ENCODE measurements around the gene MAGI2.
"Not testable (repeated sequence)": the region's sequence is repeated elsewhere in the genome, so short reads cannot be mapped to it uniquely, and the experiment has no call there.

The MAGI2 gene

DNA sequence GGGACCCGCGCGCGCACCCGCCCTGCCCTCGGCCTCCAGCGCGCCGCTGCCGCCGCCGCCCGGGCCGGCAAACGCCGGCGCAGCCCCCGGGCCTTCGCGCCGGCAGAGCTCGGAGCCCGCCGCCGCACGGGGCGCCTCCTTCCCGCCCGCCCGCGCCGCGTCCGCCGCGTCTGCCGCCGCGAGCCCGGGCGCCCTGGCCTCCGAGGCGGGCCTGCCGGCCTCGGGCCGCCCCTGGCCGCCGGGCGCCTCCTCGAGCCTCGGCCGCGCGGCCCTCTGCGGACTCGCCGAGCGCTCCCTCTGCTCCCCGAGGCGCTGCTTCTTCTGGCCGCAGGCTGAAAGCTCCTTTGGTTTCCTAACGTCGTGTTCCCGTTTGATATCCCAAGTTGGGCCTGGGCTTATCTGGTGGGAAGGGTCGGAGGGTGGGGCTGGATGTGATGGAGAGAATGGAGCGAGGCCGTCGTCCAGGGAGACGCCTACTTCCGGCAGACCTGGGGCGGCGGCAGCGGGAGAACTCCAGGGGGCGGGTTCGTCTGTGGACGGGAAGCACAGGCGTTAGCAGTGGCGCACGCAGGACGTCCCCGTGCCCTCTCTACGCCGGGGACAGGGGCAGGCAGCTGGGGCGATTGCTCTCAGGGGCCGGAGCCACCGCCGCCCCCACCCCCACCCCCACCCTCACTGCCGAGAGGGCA lies 1433.9 kb downstream of the MAGI2 start:
- peak; percentile 49 for DNase-seq (ENCODE audit: low read depth, low spot score)
- peak overlapping the region; percentile 65 for H3K4me3 ChIP-seq (ENCODE audit: low read length)

DNA sequence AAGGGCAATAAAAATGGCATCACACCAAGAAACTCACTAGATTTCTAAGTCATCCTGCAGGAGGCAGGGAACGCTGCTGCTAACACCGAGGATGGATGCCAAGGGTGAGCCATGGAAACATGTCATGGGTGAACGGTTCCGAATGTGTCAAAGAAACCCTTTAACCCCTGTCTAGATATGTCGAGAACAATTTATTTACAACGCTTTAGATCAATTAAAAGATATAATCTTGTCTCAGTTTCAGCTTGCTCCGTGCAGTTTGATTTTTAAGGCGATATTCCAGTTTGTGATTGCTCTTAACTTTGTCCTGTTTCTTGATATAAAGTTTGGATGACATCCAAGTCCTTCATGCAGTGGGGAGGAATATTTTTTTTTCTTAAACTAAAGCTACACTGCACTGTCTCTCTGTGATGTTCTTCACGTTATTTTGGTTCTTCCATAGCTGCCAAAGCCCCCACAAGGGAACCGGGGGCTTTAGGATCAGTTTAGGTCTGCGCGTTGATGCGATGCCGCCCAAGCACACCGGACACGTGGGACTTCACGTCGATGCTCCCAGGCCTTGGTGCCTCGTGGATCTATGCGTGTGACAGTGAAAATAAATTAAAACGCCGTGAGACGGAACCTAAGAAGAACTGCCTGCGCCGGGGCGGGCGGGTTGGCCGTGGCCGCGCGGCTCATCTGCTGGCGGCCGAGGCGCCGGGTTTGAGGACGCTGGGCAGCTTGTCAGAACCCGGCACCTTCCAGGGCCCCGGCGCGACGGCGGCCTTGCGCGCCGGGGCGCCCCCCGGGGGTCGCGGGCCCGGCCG lies 1434.6 kb downstream of the MAGI2 start:
- DNase-seq (ENCODE audit: low read depth, low spot score) = no peak
- H3K4me3 ChIP-seq (ENCODE audit: low read length) = no peak overlapping the region

DNA sequence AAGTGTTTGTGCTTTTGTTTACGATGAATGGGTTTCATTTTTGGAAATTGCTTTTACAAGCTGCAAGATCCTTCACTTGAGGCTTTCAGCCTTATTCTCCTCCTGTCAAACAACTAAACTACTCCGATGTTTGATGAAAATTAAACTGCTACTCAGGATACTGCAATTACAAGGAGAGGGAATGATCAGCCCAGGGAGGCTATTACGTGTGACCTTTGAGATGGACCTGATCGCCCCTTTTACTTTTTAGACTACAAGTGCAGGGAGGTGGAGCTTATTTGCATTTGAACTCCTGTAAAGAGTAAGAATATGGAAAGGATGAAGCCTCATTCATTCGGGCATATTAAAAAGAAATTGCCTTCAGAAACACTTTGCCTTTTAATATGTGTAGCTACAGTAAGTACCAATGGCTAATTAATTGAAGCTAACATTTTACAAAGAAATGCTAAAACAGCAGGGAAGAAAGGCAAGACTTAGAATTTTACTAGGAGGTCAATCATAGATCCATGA lies 1435.8 kb downstream of the MAGI2 start:
- no peak overlapping the region for H3K4me3 ChIP-seq (ENCODE audit: low read length)
- no peak for DNase-seq (ENCODE audit: low read depth, low spot score)

DNA sequence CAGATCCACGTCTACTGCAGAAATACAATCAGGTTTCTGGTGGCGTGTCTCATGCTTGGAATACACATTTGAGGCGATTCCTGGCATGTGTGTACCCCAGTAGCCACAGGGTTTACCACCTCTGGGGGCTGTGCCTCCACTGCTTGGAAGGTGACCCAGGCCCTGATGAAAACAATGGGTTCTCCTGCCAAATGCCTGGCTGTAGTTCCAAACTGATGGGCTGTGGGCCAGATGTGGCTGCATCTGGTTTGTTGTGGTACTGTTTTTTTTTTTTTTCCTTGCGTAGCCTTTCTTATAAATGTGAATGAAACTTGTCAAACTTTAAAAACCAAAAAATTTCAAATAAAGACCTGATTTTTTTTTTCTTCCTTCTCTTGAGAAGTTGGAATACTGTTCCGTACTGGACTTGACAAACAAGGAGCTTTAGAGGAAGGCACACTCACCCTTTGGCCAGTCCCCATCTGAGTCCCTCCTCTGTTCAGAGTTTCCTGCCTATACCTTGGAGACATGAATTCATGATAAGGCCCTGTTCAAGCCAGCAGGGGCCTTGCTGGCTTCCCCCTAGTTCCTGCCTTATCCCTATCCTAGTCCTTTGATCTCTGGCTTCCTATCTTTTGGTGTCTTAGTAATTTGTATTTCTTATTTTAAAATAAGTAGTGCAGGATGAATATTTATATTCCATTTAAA lies 1437.8 kb downstream of the MAGI2 start:
- H3K4me3 ChIP-seq (ENCODE audit: low read length) = no peak overlapping the region
- DNase-seq (ENCODE audit: low read depth, low spot score) = no peak

DNA sequence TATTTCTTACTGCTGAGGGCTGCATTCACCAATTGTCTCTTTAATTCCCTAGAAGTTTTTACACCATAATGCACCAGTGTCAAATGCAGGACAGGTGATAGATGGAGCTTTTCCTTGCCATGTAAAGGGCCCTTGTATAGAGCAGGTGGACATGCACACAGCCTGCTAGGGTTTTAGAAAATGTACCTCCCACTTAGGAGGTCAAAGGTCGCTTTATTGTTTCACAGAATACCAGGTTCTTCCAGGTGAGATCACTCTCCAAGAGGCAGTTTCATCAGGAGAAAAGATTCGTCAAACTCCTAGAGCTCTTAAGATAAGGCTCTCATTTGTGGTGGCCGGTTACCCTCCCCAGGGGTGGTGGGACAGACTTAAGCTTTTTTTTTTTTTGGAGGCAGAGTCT lies 1439.1 kb downstream of the MAGI2 start:
- no peak overlapping the region for H3K4me3 ChIP-seq (ENCODE audit: low read length)
- no peak for DNase-seq (ENCODE audit: low read depth, low spot score)

DNA sequence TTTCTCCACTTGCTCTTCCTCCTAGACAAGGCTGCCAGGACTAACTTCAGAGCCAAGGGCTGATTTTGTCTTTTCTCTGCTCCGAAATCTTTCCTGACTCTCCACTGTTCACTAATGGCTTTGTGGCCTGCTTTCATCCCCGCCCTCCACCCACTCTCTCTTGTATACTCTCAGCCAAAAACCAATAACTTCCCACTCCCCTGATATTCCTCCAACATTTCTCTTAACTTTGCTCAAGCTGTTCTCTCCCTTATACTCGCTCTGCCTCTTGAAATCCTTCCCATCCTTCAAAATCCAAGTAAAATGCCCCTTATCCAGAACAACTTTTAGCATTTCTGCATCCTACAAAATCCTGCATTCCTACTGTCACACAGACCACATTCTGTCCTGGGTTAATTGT lies 1440.1 kb downstream of the MAGI2 start:
- no peak for DNase-seq (ENCODE audit: low read depth, low spot score)
- H3K4me3 ChIP-seq (ENCODE audit: low read length) = no peak overlapping the region

DNA sequence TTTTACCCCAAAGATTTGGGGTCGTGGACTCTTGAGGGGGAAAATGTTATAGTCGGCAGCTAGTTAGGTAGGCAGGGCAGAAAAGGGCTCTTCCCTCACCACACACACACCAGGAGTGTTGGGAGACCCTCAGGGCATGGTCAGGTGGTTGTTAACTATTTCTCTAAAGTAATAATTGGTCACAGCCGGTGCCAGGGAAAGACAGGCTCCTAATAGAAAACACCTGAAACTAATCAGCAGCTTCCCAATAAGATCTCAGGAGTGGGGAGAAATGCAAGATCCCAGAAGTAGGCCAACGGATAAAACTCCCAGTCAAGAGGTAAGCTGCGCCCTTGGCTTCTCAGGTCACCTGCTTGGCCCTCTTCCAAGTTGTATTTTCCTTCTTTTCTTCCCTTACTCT lies 1441.8 kb downstream of the MAGI2 start:
- DNase-seq (ENCODE audit: low read depth, low spot score) = no peak
- no peak overlapping the region for H3K4me3 ChIP-seq (ENCODE audit: low read length)

DNA sequence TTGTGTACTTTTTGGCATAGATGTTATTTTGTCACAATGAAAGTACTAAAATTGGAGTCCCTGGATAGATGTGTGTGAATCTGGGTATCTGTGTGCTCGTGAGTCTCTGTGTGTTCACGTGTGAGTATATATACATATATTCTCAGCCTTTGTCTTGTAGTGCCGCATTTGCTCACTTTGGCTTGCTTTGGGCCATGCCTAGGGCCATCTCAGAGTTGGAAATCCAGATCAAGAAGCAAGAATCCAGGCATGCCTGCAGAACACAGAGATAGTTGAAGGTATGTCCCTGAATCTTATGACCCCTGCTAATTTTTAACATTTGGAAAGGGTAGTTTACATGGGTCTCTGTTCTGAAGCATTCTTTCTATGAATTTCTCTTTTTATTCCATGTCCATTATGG lies 1446.2 kb downstream of the MAGI2 start:
- no peak for DNase-seq (ENCODE audit: low read depth, low spot score)
- H3K4me3 ChIP-seq (ENCODE audit: low read length) = no peak overlapping the region

DNA sequence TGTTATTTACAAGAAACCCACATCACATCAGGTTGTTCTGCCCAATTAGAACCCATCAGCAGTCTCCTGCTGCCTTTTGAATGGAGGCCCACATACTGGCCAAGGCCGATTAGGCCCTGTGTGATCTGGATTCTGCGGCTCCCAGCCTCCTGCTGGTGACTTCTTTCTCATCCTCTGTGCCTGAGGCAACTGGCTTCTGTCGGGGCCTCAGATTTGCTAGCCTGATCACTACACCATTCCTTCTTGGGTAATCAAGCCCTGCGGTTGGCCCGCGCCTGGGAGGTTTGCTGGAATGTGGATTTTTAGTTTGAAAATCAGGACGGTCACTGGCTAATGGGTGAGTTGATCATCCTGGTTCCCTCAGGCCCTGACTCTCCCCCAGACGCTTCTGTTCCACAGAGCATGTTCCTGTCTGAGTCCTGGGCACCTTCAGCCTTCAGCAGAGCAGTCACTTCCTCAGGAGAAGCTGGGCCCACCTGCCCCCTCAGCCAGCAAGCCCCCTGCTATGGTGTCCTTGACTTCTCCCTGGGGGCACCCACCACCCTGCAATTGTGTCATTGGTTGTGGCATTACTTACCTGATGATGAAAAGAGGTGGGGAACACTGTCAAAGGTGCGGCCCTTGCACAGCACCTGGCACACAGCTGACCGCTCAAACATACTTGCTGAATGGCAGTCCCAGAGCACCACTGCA lies 1447.3 kb downstream of the MAGI2 start:
- DNase-seq (ENCODE audit: low read depth, low spot score) = no peak
- H3K4me3 ChIP-seq (ENCODE audit: low read length) = no peak overlapping the region

DNA sequence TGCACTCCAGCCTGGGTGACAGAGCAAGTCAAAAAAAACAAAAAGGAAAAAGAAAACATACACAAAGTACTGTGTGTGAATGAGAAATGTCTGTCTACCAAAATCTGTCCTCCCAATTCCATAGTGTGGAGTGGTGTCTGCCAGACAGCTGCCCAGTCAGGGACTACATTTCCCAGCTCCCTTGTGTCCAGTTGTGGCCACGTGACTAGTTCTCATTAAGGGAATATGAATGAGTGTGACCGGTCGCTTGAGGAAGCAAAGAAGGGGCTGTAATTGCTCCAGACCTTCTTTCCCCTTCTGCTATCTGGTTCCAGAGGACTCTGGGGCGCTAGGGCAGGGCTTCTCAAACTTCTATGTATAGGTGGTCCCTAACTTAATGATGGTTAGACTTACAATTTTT lies 1450.8 kb downstream of the MAGI2 start:
- no peak for DNase-seq (ENCODE audit: low read depth, low spot score)
- no peak overlapping the region for H3K4me3 ChIP-seq (ENCODE audit: low read length)

DNA sequence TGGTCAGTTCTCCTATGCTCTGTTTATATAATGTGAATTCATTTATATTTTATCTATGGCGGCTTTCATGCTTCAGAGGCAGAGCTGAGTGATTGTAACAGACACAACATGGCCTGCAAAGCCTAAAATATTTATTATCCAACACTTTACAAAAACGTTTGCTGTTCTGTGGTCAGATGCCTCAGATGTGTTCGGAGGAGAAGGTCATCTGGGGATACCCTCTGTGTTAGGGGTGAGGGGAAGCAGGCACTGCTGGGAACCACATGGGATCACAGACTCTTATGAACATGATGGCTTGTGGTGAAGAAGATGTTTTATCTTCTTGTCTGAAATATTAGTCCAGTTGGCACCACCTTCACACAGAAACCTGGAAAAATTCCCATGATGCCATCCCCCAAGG lies 1451.4 kb downstream of the MAGI2 start:
- H3K4me3 ChIP-seq (ENCODE audit: low read length) = no peak overlapping the region
- no peak for DNase-seq (ENCODE audit: low read depth, low spot score)

DNA sequence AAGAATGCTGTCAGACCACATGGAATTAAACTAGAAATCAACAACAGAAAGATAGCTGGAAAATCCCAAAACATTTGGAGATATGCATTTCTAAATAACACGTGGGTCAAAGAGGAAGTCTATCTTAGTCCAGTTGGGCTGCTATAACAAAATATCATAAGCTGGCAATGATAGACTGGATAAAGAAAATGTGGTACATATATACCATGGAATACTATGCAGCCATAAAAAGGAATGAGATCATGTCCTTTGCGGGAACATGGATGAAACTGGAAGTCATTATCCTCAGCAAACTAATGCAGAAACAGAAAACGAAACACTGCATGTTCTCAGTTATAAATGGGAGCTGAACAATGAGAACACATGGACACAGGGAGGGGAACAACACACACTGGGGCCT lies 1454.3 kb downstream of the MAGI2 start:
- not testable (repeated sequence) for DNase-seq (ENCODE audit: low read depth, low spot score)

DNA sequence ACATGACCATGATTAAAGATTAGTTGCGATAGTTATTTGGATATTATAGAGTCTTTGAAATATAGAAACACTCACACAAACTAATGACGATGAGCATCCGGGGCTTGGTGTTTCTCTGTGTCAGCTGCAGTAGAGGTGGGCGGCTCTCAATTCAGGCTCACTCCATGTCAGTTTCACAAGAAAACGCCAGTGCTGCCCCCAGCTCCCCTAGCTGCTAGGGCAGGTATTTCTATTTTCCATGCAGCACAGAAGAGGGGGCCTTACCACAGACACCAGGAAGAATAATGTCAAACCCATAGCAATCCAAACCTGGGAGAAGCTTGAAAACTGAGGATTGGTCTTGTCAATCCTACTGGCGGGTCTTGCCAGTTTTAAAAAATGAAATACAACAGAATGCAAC lies 1457.8 kb downstream of the MAGI2 start:
- no peak overlapping the region for H3K4me3 ChIP-seq (ENCODE audit: low read length)
- DNase-seq (ENCODE audit: low read depth, low spot score) = no peak

More for the DNA sequence above, 1454.3 kb downstream of the MAGI2 start:
- not testable (repeated sequence) for H3K4me3 ChIP-seq (ENCODE audit: low read length)

DNA sequence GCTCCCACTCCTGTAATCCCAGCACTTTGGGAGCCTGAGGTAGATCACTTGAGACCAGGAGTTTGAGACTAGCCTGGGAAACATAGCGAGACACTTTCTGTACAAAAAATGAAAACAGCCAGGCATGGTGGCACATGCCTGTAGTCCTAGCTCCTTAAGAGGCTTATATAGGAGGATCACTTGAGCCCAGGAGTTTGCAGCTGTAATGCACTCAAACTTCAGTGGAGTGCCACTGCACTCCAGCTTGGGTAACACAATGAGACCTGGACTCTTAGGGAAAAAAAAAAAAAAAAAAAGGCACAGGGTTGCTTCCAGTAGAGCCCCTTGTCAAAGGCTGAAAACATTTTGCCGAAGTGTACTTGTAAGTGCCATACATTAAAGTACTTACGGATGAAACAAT lies 1459.6 kb downstream of the MAGI2 start:
- H3K4me3 ChIP-seq (ENCODE audit: low read length) = no peak overlapping the region
- no peak for DNase-seq (ENCODE audit: low read depth, low spot score)

DNA sequence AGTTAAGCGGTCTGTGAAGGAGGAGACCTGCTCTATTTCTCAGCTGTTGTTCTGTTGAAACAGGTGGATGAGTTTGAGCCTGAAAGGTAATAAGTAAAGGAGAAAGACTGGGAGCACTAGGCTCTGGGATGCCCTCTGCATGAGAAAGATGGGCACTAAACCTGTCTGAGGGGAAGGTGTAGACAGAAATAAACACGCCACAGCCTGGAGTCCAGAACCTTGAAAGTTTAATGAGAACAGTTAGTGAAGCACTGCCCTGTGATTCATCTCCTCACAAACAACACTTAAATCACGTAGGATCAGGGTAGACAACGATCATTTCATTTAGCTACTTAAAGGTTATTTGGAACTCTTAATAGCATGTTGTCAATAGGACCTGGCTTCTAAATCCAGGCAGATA lies 1461.8 kb downstream of the MAGI2 start:
- no peak overlapping the region for H3K4me3 ChIP-seq (ENCODE audit: low read length)
- DNase-seq (ENCODE audit: low read depth, low spot score) = no peak

DNA sequence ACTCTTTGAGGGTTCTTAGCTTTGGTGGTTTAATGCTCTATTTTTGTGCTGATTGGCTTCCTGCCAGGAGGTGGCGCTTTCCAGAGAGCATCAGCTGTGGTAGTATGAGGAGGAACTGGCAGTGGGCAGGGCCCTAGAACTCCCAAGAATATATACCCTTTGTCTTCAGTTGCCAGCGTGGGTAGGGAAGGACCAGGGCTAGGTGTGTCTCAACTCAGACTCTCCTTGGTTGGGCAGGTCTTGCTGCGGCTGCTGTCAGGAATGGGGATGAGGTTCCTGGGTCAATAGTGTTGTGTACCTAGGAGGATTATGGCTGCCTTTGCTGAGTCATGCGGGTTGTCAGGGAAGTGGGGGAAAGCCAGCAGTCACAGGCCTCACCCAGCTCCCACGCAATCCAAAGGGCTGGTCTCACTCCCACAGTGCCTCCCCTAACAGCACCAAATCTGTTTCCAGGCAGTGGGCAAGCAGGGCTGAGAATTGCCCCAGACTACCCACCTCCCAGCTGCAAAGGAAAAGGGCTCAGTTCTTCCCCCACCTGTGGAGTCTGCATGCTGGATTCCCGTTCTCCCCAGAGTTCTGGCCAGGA lies 1463.4 kb downstream of the MAGI2 start:
- no peak overlapping the region for H3K4me3 ChIP-seq (ENCODE audit: low read length)
- peak; percentile 22 for DNase-seq (ENCODE audit: low read depth, low spot score)

DNA sequence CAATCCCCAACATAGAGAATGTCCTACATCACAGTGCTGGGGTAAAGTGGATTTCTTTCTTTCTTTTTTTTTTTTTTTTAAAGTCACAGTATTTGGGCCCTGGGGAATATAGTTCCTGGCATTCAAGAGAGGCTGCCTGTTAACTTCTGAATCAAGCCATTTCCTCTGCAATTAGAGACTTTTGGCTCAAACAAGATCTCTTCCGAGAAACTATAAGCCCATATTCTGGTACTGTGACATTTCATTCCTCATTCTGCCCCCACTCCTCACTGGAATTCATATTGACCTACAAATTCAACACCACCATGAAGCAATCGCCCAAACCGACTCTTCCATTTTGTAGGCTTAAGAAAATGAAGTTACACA lies 1467.5 kb downstream of the MAGI2 start:
- DNase-seq (ENCODE audit: low read depth, low spot score) = no peak
- H3K4me3 ChIP-seq (ENCODE audit: low read length) = no peak overlapping the region

DNA sequence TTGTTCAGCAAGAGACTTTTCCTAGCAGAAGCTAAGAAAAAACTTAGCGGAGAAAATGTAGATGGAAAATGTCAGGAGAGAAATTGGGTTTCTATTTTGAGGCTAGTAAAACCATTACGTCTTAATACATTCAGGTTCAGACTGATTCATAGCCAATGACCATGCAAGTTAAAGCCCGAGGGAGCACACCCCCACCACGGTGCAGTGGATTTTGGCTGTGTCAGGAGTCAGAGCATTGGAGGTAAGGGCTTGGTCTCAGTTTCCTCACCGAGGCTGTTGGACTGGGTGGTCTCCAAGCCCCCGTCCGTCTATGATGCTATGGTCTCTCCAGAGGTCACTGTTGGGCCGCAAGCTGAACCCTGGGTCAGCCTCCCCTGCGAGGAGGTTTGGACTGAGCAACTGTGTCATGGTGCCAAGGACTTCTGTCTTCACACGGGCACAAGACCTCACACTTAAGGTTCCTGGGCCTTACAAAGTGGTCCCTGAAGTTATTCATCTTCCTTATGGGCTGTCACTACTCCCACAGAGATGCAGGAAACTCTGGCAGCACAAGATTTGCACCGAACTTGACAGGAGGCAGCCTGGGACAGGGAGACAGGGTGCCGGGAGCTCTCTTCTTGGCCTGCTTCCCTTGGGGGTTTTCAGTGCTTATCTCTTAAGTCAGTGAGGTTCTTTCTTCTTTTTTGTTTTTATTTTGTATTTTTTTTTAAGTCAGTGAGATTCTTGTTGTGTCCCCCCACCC lies 1468.1 kb downstream of the MAGI2 start:
- H3K4me3 ChIP-seq (ENCODE audit: low read length) = no peak overlapping the region
- DNase-seq (ENCODE audit: low read depth, low spot score) = no peak

DNA sequence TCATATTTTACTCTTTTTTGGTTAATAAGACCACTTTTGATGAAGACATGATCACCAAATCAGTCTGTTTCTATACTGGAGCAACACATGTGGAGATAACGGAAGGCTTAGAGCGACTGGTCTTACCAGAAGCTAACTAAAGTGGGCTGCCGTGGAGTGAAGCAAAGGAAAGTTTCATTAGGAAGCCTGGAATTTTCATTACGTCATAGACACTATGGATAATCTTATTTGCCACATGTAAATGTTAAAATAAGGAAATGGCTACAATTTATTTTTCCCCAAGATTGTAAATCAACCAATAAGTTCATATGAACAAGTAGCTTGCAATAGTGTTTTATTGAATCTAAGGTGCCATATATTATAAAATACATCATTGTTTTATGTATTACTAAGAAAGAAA lies 1469.5 kb downstream of the MAGI2 start:
- DNase-seq (ENCODE audit: low read depth, low spot score) = no peak
- H3K4me3 ChIP-seq (ENCODE audit: low read length) = no peak overlapping the region

All from Jurkat, Clone E6-1 (cell line).